Activated CD4-positive, alpha-beta T cell treated with anti-CD3 and anti-CD28 coated beads, Interleukin-2, amount 50 U/mL, for 1 hour (primary cell): ENCODE results near the gene ITGA8.
"Not testable (repeated sequence)": the region's sequence is repeated elsewhere in the genome, so short reads cannot be mapped to it uniquely, and the experiment has no call there.

Experiments
- DNase-seq: peaks from one replicate; pipeline ENCODE4 v3.0.0-alpha.2; 2020

ITGA8 gene

DNA sequence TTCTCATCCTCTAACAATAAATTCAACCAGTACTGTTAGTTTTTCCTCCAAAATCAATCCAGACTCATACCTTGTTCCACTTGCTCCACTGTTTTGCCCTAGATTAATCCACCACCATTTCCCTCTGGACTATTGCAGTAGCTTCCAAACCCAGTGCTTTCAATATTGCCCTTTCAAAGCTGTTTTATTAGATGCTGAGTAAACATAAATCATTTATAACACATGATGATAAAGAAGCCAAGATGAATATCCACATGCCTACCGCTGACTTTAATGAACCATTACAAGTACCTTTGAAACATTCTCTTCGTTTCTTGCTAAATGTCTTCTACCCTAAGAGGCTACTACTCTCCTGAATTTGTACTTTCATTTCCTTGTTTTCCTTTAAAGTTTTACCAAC lies 174.5 kb downstream of the ITGA8 start:
- DNase-seq, result no peak

GRCh38 chr10:15543994-15544393 lies 175.7 kb downstream of the ITGA8 start:
- DNase-seq, result no peak

DNA sequence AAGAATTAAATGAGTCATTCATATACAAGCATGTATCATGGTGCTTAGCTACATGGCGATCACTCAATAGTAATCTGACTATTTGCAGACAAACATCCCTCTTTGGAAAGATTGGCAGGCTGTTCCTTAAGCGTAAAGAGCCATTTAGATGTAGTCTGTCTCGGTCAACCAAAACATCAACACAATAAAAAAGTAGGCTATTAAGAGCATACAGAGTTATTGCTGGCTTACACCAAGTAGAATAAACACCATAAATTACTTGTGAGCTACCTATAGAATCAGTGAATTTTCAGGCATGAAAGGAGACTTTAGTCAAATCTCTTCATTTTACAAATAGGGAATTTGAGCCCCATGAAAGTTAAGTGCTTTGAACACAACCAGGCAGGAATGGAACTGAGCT lies 176.9 kb downstream of the ITGA8 start:
- DNase-seq, result no peak

DNA sequence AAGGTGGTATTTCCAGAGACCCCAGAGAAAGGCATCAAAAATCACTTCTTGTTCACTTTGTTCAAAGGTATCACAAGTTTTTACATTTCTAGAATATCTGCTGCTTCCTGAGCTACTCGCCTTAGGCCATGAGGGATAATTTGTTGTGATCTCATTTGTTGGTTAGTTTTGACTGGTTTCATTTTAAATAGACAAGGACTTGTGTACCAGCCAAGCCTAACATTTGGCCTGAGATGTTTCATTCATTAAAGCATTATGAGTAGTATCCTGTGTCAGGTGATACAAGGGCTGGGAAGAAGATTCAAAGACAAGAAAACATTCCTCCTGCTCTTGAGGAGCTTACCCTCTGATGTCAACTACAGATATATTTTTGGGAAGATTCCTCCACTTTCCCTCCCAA lies 178.3 kb downstream of the ITGA8 start:
- DNase-seq, result no peak

- no peak for DNase-seq
Observed at GRCh38 chr10:15540727-15541126, 179.0 kb downstream of the ITGA8 start.

GRCh38 chr10:15539262-15539661 lies 180.5 kb downstream of the ITGA8 start:
- no peak for DNase-seq

- DNase-seq, result not testable (repeated sequence)
Observed at GRCh38 chr10:15534928-15535538, 184.7 kb downstream of the ITGA8 start.

- DNase-seq, result no peak
Observed at GRCh38 chr10:15531927-15532722, 187.6 kb downstream of the ITGA8 start.

DNA sequence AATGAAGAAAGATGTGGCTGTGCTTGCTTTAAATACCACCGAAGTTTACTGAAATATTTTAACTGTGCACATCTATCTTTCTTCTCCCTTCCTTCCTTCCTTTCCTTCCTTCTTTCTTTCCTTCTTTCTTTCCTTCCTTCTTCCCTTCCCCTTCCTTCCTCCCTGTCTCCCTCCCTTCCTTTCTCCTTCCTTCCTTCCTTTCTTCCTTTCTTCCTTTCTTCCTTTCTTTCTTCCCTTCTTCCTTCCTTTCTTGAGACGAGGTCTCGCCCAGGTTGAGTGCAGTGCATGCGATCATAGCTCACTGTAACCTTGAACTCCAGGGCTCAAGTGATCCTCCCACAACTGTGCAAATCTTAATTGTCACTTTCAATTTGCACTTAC lies 190.9 kb downstream of the ITGA8 start:
- no peak for DNase-seq

DNA sequence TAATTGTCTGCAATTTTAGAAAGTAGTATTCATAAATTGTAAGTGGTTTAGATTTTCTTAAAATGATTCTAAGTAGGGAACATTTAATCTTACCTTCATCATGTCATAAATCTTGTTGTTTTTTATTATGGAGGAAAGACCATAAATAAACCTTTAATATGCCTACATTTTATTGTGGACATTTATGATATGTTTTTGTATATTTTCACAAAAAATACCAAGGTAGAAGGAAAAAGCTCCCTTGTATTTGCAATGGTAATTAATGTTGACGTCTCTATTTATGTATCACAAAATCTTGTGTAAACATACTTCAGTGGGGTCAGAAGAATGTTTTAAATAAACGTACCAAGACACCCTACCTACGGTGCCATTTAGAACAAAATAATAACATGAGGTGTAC lies 193.0 kb downstream of the ITGA8 start:
- no peak for DNase-seq

DNA sequence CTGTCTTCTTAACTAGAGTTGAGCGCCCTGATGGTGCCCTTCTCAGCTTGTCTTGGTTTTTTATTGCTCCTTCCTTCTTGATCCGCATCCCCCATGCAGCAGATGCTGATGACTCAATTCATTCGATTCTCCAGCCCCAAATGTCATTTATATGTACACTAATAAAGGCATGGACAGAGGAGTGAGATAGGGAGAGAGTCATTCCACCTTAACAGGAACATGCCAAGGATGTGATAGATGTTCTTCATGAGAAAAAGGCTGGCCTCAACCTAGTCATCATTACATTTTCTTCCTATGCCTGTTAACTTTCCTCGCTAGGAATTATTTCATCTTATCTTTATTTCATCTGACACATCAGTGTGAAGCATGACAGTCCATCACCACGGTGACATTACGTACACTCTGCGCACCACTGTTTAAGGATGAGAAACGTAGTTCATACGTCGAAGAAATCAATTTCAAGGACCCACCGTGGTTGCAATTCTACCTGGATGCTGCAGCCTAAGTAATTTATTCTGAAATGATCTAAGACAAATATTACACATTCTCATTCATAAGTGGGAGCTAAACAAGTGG lies 198.3 kb downstream of the ITGA8 start:
- DNase-seq, result no peak

DNA sequence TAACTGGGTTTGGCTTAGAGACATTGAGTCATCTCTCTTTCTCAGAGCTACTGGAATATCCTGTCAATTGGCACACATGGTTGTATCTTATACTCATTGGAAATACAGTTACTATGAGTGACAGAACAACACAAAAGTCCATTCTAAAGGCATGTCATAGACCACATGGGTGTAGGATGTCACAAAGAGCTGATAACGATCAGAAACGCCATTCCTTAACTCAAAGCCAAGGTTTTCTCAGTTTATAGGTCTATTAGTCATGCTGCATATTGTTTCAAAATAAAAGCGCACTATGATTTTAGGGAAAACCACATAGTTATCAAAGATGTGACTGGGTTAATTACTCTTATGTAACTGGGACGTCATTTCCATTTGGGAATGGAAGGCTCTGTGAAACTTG lies 201.5 kb downstream of the ITGA8 start:
- no peak for DNase-seq

- no peak for DNase-seq
Observed at GRCh38 chr10:15516256-15517085, 203.3 kb downstream of the ITGA8 start.

DNA sequence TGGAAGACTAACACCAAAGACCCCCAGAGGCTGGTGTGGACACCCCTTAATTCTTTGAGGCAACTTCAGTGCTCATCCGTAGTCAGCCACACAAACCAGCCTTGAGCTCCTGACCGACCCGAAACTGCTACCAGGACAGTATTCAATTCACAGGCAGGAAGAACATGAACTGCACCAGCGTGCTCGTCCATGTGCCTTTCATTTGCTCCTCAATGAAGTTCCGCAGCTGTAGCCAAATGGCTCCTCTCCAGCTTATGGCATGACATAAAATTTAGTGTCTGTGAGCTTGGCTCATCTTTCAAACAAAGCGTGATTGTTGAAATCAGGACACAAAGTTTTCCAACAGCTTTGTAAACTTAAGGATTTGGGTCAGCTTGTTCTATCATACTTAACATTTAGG lies 204.5 kb downstream of the ITGA8 start:
- no peak for DNase-seq

- DNase-seq, result no peak
Observed at GRCh38 chr10:15510963-15511362, 208.8 kb downstream of the ITGA8 start.

DNA sequence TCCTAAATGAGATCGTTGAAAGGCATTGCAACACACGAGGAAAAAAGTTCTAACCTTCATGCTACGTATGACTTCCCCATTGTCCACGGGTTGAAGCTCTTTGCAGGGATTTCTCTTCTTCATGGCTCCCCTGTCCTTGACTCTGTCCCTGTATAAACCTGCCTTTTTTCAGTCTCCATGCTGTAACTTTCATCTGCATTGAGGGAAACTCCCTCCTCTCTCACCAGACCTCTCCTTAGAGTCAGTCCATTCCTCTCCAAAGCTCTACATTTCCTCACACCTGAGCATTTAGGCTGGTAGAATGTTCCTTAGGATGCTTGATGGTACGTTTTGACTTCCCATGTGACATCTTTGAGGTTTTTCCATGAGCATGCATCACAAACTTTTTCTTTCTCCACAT lies 214.4 kb downstream of the ITGA8 start:
- DNase-seq, result no peak

- no peak for DNase-seq
Observed at GRCh38 chr10:15504101-15504840, 215.5 kb downstream of the ITGA8 start.

DNA sequence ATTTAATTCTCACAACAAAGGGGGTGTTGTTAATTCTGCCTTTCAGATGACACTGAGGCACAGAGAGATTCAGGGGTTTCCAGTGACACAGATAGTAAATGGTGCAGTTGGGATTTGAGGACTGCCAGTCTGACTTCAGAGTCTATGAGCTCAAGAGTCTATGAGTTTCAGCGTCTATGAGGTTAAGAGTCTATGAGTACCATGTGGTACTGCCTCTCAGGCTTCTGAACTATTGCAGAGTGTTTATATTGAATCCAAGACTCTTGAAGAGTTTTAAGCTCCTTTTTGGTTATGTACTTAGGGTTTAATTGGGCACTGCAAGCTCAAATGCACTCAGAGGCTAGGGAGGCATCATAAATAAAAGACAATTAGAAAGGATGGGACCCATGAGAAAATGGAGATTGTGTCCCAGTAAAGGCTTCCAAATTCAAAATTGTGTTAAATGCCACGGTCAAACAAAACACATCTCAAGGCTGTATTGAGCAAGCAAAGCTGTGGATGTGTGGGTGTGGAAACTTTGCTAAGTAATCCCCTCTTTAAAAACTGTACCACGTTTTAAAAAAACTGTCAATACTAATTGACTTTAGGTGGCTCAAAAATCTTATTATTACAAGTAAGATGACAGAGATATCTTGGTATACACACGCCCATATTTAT lies 224.7 kb downstream of the ITGA8 start:
- no peak for DNase-seq

DNA sequence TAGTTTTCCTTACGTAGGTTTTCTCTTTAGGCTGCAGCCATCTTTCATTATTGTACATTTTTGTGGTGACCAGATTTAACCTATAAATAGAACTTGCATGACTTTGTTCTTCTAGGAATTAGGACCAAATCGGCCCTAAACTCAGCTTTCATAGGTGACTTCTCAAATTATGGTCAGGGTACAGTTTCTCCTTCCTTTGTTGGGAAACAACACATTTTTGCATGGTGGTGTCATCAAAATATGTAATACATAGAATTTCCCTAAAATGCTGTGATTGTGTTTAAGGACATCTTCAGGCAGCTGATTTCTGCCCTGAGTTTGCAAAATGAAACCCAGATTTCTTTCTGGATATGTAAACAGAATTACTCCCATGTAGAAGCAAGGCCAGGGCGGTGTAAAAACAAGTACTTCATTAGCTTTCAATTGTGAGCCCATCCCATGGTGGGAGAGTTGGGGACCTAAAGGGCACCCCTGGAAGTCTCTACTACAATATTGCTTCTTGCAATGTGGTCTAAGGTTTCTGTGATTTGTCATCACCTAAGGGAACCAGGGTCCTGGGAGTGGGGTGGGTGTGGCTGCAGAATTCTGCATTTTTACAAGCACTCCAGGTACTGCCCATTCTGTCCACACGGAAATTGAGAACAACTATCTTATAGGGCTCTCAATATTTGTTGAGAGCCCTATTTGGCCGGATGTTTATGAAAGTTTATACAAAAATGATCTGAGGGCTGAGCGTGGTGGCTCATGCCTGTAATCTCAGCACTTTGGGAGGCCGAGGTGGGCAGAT lies 227.7 kb downstream of the ITGA8 start:
- DNase-seq, result no peak

- DNase-seq, result no peak
Observed at GRCh38 chr10:15489431-15489830, 230.3 kb downstream of the ITGA8 start.

DNA sequence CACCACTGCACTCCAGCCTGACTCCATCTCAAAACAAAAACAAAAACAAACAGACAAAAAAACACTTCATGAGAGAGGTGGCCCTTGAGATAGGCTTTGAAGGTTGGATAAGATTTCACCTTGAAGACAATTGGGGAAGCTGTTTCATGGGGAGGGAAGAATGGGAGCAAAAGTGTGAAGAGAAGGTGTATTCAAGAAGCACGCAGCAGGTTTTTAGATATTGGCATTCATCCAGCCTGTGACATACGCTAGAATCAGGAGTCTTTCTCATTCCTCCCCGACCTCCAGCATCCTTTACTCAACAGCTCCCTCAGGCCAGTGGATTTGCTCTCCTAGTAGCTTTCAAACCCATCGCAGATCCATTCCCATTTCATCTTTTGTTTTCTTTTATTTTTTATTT lies 232.3 kb downstream of the ITGA8 start:
- no peak for DNase-seq
